H1 (cell line): ENCODE measurements around the gene NOTCH4. TPM values are rescaled to one million over a fixed set of nuclear protein-coding genes. Genes with fewer than 3 reads are reported as not detected.
A peak's percentile ranks its signal among the peaks of the same experiment; 100 is the strongest.

Source experiments
- CEBPB ChIP-seq: IDR thresholded peaks from 2 replicates; pipeline ENCODE4 v1.6.1; 2012; ENCODE audit warnings: low read depth, low read length
- CHD2 ChIP-seq: IDR thresholded peaks from 2 replicates; pipeline ENCODE4 v1.6.1; 2012; ENCODE audit warnings: low read length, improper control_type of control experiment
- GABPA ChIP-seq: IDR thresholded peaks from 2 replicates; pipeline ENCODE4 v1.6.1; 2011; ENCODE audit warnings: mild to moderate bottlenecking, low read length, moderate library complexity, borderline replicate concordance; ENCODE audit not compliant: insufficient read depth
- HDAC6 ChIP-seq: IDR thresholded peaks from one replicate; pipeline ENCODE4 v1.7.1; 2012; ENCODE audit warnings: low read depth, mild to moderate bottlenecking, inconsistent platforms, low read length, moderate library complexity
- POU5F1 ChIP-seq: IDR thresholded peaks from 2 replicates; pipeline ENCODE4 v1.6.1; 2011; ENCODE audit warnings: low read depth, mild to moderate bottlenecking, low read length, moderate library complexity
- RXRA ChIP-seq: IDR thresholded peaks from 2 replicates; pipeline ENCODE4 v1.6.1; 2011; ENCODE audit warnings: low read depth, mild to moderate bottlenecking, low read length, moderate library complexity; ENCODE audit not compliant: insufficient read depth
- SP1 ChIP-seq: IDR thresholded peaks from 2 replicates; pipeline ENCODE4 v1.6.1; 2011; ENCODE audit warnings: low read depth, low read length
- SP2 ChIP-seq: IDR thresholded peaks from 2 replicates; pipeline ENCODE4 v1.6.1; 2012; ENCODE audit warnings: mild to moderate bottlenecking, low read length, inconsistent platforms
- TAF7 ChIP-seq: optimal IDR thresholded peaks from 2 replicates; pipeline ENCODE3; 2011; ENCODE audit warnings: low read depth, mild to moderate bottlenecking, inconsistent platforms, low read length, moderate library complexity, borderline replicate concordance
- ZNF274 ChIP-seq: IDR thresholded peaks from 2 replicates; pipeline ENCODE4 v1.7.0; 2012; ENCODE audit warnings: low read length, borderline replicate concordance; ENCODE audit errors: extremely low read depth
- polyA plus RNA-seq, 7 experiments: library from polyadenylated mRNA; depleted of rRNA in 3 of 7; stranded (reverse) in 5 of 7; unstranded in 2 of 7; fragments of >200 nt in 5 of 7; fragments of 200-250 nt in 2 of 7; gene quantifications; 1 replicate in 5 of 7; 2 replicates in 1 of 7; 4 replicates in 1 of 7; pipeline versions ENCODE4 v1.2.1 to v1.2.3, GENCODE V29; 2011 to 2013; ENCODE audit warnings: missing spikeins in 2 of 7, mixed read lengths in 2 of 7
- total RNA-seq: library from RNA; stranded (reverse); fragmentation: NEBNext Ultra II Directional; extraction: Animal tissue kit (Norgen Biotek cat#: 25700); gene quantifications from 2 replicates; pipeline ENCODE4 v1.2.1, GENCODE V29; 2021
- TF ChIP-seq, protein P1 (sequence below): fragments of 300-600 bp; sonication (generic); IDR thresholded peaks from 2 replicates; pipeline ENCODE4 v1.7.1; 2012; ENCODE audit warnings: low read length, moderate library complexity, mild to moderate bottlenecking, inconsistent platforms; ENCODE audit not compliant: insufficient replicate concordance

NOTCH4 gene
- total and polyA plus RNA-seq, 2 of the 8 experiments (the other 6 are each of a cell fraction or from before 2014, with no cell fraction given) = 1.9 to 2.8 TPM

DNA sequence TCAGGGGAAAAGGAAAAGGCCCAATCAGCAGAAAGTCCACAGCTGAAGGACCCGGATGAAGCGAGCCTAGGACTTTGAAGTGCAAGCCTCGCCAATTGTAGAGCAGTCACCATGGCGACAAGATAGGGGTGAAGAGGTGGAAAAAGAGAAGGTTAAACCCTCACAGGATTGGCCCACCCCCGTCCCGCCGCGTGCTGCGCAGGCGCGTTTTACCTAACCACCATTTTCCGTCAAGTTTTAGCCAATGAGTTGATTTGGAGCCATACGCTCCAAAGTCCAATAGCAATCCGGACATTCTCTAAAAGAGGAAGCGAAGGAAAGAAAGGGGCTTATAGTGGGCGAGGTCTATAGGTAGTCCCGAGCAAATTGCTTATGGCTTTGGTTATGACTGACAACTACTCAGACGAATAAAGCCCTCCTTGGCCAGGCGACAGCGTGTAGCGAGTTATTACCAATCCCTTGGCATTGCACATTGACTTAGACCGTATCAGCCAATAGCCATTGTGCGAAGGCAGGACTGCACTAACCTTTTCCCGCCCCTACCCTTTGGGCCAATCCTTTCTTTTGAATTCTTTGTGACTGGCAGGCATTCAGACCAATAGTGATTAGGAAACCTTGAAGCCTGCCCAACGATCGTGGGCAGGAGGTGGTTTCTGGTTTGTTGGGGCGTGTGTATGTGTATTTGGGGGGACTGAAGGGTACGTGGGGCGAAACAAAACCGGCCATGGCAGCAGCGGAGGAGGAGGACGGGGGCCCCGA, 45.9 kb downstream of the NOTCH4 start, which contains the start of gene RNF5 (continued):
- TF ChIP-seq CHD2 (peak; percentile 81), SP2 (peak; percentile 79), TAF7 (no peak), HDAC6 (no peak), SP1 (peak; percentile 98), POU5F1 (no peak), CEBPB (no peak), GABPA (no peak), RXRA (no peak), ZNF274 (no peak)
- TF ChIP-seq, protein P1, sequence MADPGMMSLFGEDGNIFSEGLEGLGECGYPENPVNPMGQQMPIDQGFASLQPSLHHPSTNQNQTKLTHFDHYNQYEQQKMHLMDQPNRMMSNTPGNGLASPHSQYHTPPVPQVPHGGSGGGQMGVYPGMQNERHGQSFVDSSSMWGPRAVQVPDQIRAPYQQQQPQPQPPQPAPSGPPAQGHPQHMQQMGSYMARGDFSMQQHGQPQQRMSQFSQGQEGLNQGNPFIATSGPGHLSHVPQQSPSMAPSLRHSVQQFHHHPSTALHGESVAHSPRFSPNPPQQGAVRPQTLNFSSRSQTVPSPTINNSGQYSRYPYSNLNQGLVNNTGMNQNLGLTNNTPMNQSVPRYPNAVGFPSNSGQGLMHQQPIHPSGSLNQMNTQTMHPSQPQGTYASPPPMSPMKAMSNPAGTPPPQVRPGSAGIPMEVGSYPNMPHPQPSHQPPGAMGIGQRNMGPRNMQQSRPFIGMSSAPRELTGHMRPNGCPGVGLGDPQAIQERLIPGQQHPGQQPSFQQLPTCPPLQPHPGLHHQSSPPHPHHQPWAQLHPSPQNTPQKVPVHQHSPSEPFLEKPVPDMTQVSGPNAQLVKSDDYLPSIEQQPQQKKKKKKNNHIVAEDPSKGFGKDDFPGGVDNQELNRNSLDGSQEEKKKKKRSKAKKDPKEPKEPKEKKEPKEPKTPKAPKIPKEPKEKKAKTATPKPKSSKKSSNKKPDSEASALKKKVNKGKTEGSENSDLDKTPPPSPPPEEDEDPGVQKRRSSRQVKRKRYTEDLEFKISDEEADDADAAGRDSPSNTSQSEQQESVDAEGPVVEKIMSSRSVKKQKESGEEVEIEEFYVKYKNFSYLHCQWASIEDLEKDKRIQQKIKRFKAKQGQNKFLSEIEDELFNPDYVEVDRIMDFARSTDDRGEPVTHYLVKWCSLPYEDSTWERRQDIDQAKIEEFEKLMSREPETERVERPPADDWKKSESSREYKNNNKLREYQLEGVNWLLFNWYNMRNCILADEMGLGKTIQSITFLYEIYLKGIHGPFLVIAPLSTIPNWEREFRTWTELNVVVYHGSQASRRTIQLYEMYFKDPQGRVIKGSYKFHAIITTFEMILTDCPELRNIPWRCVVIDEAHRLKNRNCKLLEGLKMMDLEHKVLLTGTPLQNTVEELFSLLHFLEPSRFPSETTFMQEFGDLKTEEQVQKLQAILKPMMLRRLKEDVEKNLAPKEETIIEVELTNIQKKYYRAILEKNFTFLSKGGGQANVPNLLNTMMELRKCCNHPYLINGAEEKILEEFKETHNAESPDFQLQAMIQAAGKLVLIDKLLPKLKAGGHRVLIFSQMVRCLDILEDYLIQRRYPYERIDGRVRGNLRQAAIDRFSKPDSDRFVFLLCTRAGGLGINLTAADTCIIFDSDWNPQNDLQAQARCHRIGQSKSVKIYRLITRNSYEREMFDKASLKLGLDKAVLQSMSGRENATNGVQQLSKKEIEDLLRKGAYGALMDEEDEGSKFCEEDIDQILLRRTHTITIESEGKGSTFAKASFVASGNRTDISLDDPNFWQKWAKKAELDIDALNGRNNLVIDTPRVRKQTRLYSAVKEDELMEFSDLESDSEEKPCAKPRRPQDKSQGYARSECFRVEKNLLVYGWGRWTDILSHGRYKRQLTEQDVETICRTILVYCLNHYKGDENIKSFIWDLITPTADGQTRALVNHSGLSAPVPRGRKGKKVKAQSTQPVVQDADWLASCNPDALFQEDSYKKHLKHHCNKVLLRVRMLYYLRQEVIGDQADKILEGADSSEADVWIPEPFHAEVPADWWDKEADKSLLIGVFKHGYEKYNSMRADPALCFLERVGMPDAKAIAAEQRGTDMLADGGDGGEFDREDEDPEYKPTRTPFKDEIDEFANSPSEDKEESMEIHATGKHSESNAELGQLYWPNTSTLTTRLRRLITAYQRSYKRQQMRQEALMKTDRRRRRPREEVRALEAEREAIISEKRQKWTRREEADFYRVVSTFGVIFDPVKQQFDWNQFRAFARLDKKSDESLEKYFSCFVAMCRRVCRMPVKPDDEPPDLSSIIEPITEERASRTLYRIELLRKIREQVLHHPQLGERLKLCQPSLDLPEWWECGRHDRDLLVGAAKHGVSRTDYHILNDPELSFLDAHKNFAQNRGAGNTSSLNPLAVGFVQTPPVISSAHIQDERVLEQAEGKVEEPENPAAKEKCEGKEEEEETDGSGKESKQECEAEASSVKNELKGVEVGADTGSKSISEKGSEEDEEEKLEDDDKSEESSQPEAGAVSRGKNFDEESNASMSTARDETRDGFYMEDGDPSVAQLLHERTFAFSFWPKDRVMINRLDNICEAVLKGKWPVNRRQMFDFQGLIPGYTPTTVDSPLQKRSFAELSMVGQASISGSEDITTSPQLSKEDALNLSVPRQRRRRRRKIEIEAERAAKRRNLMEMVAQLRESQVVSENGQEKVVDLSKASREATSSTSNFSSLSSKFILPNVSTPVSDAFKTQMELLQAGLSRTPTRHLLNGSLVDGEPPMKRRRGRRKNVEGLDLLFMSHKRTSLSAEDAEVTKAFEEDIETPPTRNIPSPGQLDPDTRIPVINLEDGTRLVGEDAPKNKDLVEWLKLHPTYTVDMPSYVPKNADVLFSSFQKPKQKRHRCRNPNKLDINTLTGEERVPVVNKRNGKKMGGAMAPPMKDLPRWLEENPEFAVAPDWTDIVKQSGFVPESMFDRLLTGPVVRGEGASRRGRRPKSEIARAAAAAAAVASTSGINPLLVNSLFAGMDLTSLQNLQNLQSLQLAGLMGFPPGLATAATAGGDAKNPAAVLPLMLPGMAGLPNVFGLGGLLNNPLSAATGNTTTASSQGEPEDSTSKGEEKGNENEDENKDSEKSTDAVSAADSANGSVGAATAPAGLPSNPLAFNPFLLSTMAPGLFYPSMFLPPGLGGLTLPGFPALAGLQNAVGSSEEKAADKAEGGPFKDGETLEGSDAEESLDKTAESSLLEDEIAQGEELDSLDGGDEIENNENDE = no peak
